B cell (primary cell): ENCODE measurements around the gene GORASP1. TPM values are rescaled to one million over a fixed set of nuclear protein-coding genes. Genes with fewer than 3 reads are reported as not detected.
A peak's percentile ranks its signal among the peaks of the same experiment; 100 is the strongest.

Experiments
- ATAC-seq: fragments of 200-7000 bp; cut with Tn5 transposase; one replicate; pipeline ENCODE4 v1.10.0; 2021; ENCODE audit warnings: low read depth, mild to moderate bottlenecking, moderate number of reproducible peaks, moderate library complexity
- CTCF ChIA-PET: fragments of 350-600 bp; sonication (Branson Sonifier 250); formaldehyde crosslinking; loops from one replicate; lab custom pipeline; 2021; ENCODE audit warnings: antibody characterized with exemption, inconsistent platforms; lab: Charles Lee
- POLR2A ChIA-PET: fragments of 350-600 bp; sonication (Branson Sonifier 250); formaldehyde crosslinking; loops from one replicate; lab custom pipeline; 2021; ENCODE audit warnings: antibody characterized with exemption; lab: Charles Lee
- DNase-seq: peaks from one replicate; pipeline ENCODE4 v3.0.0; 2013
- H2AFZ ChIP-seq: 2 replicates; pipeline ENCODE4 v1.6.1; 2012; ENCODE audit warnings: mild to moderate bottlenecking, low read depth, low read length; ENCODE audit not compliant: insufficient read depth, poor library complexity, severe bottlenecking
- H3K27ac ChIP-seq, 2 donors: 1 replicate in 1 of 2; 2 replicates in 1 of 2; pipeline ENCODE4 v1.5.1; 2012 to 2013; ENCODE audit warnings: low read length in 2 of 2, mild to moderate bottlenecking in 2 of 2, moderate library complexity in 1 of 2
- H3K27me3 ChIP-seq, 4 experiments: fragments of 200-600 bp in 1 of 4; sonication (generic) in 1 of 4; replicated peaks in 1 of 4; 1 replicate in 2 of 4; 2 replicates in 2 of 4; pipeline versions ENCODE4 v1.6.1 to v1.7.0; 2013 to 2016; ENCODE audit warnings: low read length in 3 of 4, mild to moderate bottlenecking in 2 of 4, mixed read lengths in 1 of 4, moderate library complexity in 1 of 4; ENCODE audit not compliant: insufficient read depth in 4 of 4, control insufficient read depth in 3 of 4; ENCODE audit errors: control extremely low read depth in 1 of 4
- H3K36me3 ChIP-seq, 2 experiments: replicated peaks in 1 of 2; 1 replicate in 1 of 2; 2 replicates in 1 of 2; pipeline versions ENCODE4 v1.6.1 to v1.7.1; 2013; ENCODE audit warnings: low read length in 1 of 2; ENCODE audit not compliant: insufficient read depth in 2 of 2, control insufficient read depth in 1 of 2; ENCODE audit errors: control extremely low read depth in 1 of 2, extremely low read depth in 1 of 2
- H3K4me1 ChIP-seq, 2 donors: fragments of 200-600 bp in 1 of 2; sonication (generic) in 1 of 2; 1 replicate in 1 of 2; 2 replicates in 1 of 2; pipeline versions ENCODE4 v1.5.1 to v1.6.1; 2013 to 2017; ENCODE audit warnings: low read length in 2 of 2; ENCODE audit not compliant: control insufficient read depth in 2 of 2, insufficient read depth in 2 of 2
- H3K4me2 ChIP-seq: replicated peaks from 2 replicates; pipeline ENCODE3; 2012; ENCODE audit warnings: mild to moderate bottlenecking, low read depth, low read length; ENCODE audit not compliant: poor library complexity, severe bottlenecking
- H3K4me3 ChIP-seq, 5 experiments: fragments of 200-600 bp in 1 of 5; sonication (generic) in 1 of 5; 1 replicate in 3 of 5; 2 replicates in 2 of 5; pipeline versions ENCODE4 v1.5.1 to v1.7.0; 2011 to 2016; ENCODE audit warnings: low read length in 4 of 5, mild to moderate bottlenecking in 4 of 5, low read depth in 2 of 5, control low read depth in 1 of 5, moderate library complexity in 1 of 5; ENCODE audit not compliant: insufficient read depth in 1 of 5; ENCODE audit errors: control extremely low read depth in 1 of 5, extremely low read depth in 1 of 5
- H3K79me2 ChIP-seq: fragments of 200-600 bp; sonication (generic); one replicate; pipeline ENCODE4 v1.6.0; 2016; ENCODE audit warnings: low read length; ENCODE audit not compliant: control insufficient read depth, insufficient read depth
- H3K9ac ChIP-seq: fragments of 200-600 bp; sonication (generic); 2 replicates; pipeline ENCODE4 v1.6.1; 2017; ENCODE audit warnings: mild to moderate bottlenecking, low read length, moderate library complexity
- H3K9me3 ChIP-seq, 3 donors: one replicate each; pipeline versions ENCODE4 v1.6.1 to v1.7.1; 2013; ENCODE audit warnings: low read length in 2 of 3; ENCODE audit not compliant: control insufficient read depth in 2 of 3, insufficient read depth in 1 of 3; ENCODE audit errors: control extremely low read depth in 1 of 3
- H4K20me1 ChIP-seq: 2 replicates; pipeline ENCODE4 v1.6.0; 2012; ENCODE audit warnings: mild to moderate bottlenecking, low read length; ENCODE audit not compliant: insufficient read depth, control insufficient read depth, poor library complexity, severe bottlenecking
- H3K27ac Mint-ChIP-seq: one replicate; pipeline ENCODE4 v1.8.0; 2021; ENCODE audit warnings: mixed read lengths
- H3K27me3 Mint-ChIP-seq: one replicate; pipeline ENCODE4 v1.8.0; 2021; ENCODE audit warnings: mixed read lengths
- H3K4me1 Mint-ChIP-seq: one replicate; pipeline ENCODE4 v1.8.0; 2021; ENCODE audit warnings: mixed read lengths
- H3K4me3 Mint-ChIP-seq: one replicate; pipeline ENCODE4 v1.8.0; 2021; ENCODE audit warnings: mixed read lengths
- H3K9me3 Mint-ChIP-seq: one replicate; pipeline ENCODE4 v1.8.0; 2022; ENCODE audit warnings: mixed read lengths; ENCODE audit not compliant: insufficient read depth
- CTCF ChIP-seq: fragments of 200-600 bp; IDR thresholded peaks from one replicate; pipeline ENCODE4 v1.8.0; 2022; ENCODE audit warnings: antibody characterized with exemption, mild to moderate bottlenecking
- EZH2 ChIP-seq: IDR thresholded peaks from 2 replicates; pipeline ENCODE4 v1.6.1; 2012; ENCODE audit warnings: borderline replicate concordance, low read depth, mild to moderate bottlenecking, moderate library complexity, low read length; ENCODE audit not compliant: insufficient read depth, poor library complexity, severe bottlenecking
- WGBS: methylation state at CpG from one replicate; pipeline ENCODE4 v1.1.5; 2013; ENCODE audit warnings: missing lambda C conversion rate; ENCODE audit not compliant: insufficient coverage; 5-methylcytosine and 5-hydroxymethylcytosine counted together
- intact Hi-C: fragments of 100-400 bp; cut with micrococcal nuclease; formaldehyde crosslinking; loops from one replicate; pipeline ENCODE4 v1.10.0; 2022
- polyA plus RNA-seq: library from polyadenylated mRNA; depleted of rRNA; stranded (reverse); fragments of >200 nt; gene quantifications from 2 replicates; pipeline ENCODE4 v1.2.3, GENCODE V29; 2012
- total RNA-seq, 2 donors: library from RNA; stranded (reverse); fragments of 120-200 nt in 1 of 2; gene quantifications; 1 replicate in 1 of 2; 2 replicates in 1 of 2; pipeline versions ENCODE4 v1.2.3 to v1.2.4, GENCODE V29; 2013 to 2022

Gene GORASP1
- total and polyA plus RNA-seq, 2 donors (not counting 1 experiment from before 2014, with no cell fraction given), result 81.7 to 84.0 TPM

DNA sequence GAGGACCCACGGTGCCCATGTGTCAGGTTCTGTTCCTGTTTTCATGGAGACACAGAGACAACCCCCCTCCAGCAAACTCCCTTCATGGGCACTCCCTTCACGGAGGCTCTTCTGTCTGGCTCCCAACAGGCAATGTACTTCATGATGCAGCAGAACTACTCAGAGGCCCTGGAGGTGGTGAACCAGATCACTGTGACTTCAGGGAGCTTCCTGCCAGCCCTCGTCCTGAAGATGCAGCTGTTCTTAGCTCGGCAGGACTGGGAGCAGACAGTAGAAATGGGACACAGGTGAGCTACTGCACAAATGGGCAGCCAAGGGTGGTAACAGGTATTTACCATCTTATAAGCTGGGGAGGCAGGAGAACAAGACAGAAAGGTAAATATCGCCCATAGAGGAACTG lies 7.0 kb upstream of the GORASP1 start:
- no peaks in the 10 kb centered on the region for H3K27me3 Mint-ChIP-seq
- POLR2A ChIA-PET, result no interaction called here
- peaks cover 0 to 55% of the 10 kb centered on the region in 2 experiments for H3K36me3 ChIP-seq
- DNase-seq (no peak), ATAC-seq (no peak)
- no peaks in the 10 kb centered on the region for H3K79me2 ChIP-seq
- no peak overlapping the region for H3K9ac ChIP-seq
- CTCF ChIA-PET, result interaction anchor here (0.6 kb wide), 1 partner anchor 36 kb away, joined by 3 read pairs; no protein-coding TSS in a partner anchor
- H3K4me1 ChIP-seq, result peaks cover 11 to 17% of the 10 kb centered on the region in 2 donors
- WGBS, result 60% methylated on average over 5 of the region's 5 CpGs
- no peak overlapping the region for H3K4me3 Mint-ChIP-seq
- no peaks in the 10 kb centered on the region for H4K20me1 ChIP-seq
- H3K9me3 ChIP-seq, result no peaks in the 10 kb centered on the region
- H3K27me3 ChIP-seq, result no peaks in the 10 kb centered on the region
- H3K4me2 ChIP-seq, result no peak overlapping the region
- H3K9me3 Mint-ChIP-seq, result no peaks in the 10 kb centered on the region
- H3K4me1 Mint-ChIP-seq, result peaks cover 14% of the 10 kb centered on the region
- no peak overlapping the region for H3K4me3 ChIP-seq
- TF ChIP-seq CTCF (no peak), EZH2 (no peak)
- no peak overlapping the region for H3K27ac ChIP-seq
- intact Hi-C loops, result no loop called here
- no peak overlapping the region for H2AFZ ChIP-seq
- H3K27ac Mint-ChIP-seq, result peak overlapping the region; percentile 15

DNA sequence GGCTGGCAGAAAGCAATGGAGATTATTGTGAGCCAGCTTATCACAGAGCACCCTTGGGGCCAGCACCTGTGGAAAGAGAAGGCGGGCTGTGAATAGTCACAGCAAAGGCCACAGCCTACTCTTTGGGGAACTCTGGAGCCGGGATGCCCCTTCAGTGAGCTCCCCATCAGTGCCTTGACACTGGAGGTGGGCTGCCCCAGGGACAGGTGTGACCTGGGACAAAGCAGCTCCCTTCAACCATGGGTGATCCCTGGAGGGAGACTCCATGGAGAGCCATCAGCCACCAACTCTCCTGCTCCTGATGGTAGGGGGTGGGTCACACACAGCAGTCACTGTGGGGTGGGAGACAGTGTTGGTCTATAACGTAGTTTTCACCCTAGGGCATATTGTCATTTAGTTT lies 5.9 kb upstream of the GORASP1 start:
- 92% methylated on average over 2 of the region's 3 CpGs for WGBS
- no peak overlapping the region for H3K27ac Mint-ChIP-seq
- H3K4me1 Mint-ChIP-seq, result peaks cover 26% of the 10 kb centered on the region
- no peak overlapping the region for H3K4me2 ChIP-seq
- no peak overlapping the region for H3K4me3 ChIP-seq
- no peaks in the 10 kb centered on the region for H3K9me3 ChIP-seq
- TF ChIP-seq EZH2 (no peak), CTCF (no peak)
- H3K9ac ChIP-seq, result no peak overlapping the region
- CTCF ChIA-PET, result no interaction called here
- H3K4me3 Mint-ChIP-seq, result no peak overlapping the region
- H3K79me2 ChIP-seq, result no peaks in the 10 kb centered on the region
- no peaks in the 10 kb centered on the region for H3K27me3 ChIP-seq
- no peaks in the 10 kb centered on the region for H3K9me3 Mint-ChIP-seq
- no peaks in the 10 kb centered on the region for H4K20me1 ChIP-seq
- ATAC-seq, result no peak
- no peaks in the 10 kb centered on the region for H3K27me3 Mint-ChIP-seq
- no peak overlapping the region for H3K27ac ChIP-seq
- H2AFZ ChIP-seq, result no peak overlapping the region
- POLR2A ChIA-PET, result no interaction called here
- H3K36me3 ChIP-seq, result peaks cover 0 to 48% of the 10 kb centered on the region in 2 experiments
- peaks cover 23 to 27% of the 10 kb centered on the region in 2 donors for H3K4me1 ChIP-seq
- intact Hi-C loops, result no loop called here
- no peak for DNase-seq
